GM12875 (cell line): ENCODE data around the gene TSC1.
"Not testable (repeated sequence)": the region's sequence is repeated elsewhere in the genome, so short reads cannot be mapped to it uniquely, and the experiment has no call there.

Experiments
- H3K4me3 ChIP-seq: one replicate; pipeline ENCODE4 v1.5.1; 2011; ENCODE audit warnings: low read depth, low read length, control low read depth
- CTCF ChIP-seq: IDR thresholded peaks from 2 replicates; pipeline ENCODE4 v1.5.1; 2011; ENCODE audit warnings: low read depth, mild to moderate bottlenecking, control low read depth, inconsistent platforms, low read length, moderate library complexity, borderline replicate concordance; ENCODE audit not compliant: insufficient read depth

The TSC1 gene

GRCh38 chr9:132973713-132974112 lies 29.3 kb upstream of the TSC1 start:
- TF ChIP-seq CTCF: no peak
- no peak overlapping the region for H3K4me3 ChIP-seq

GRCh38 chr9:132973166-132973565 lies 28.8 kb upstream of the TSC1 start:
- TF ChIP-seq CTCF: no peak
- H3K4me3 ChIP-seq: no peak overlapping the region

- TF ChIP-seq CTCF: no peak
- no peak overlapping the region for H3K4me3 ChIP-seq
Observed at GRCh38 chr9:132970324-132971062, 26.1 kb upstream of the TSC1 start.

- TF ChIP-seq CTCF: no peak
- H3K4me3 ChIP-seq: no peak overlapping the region
Observed at GRCh38 chr9:132969783-132970182, 25.4 kb upstream of the TSC1 start.

GRCh38 chr9:132967908-132968307 lies 23.5 kb upstream of the TSC1 start:
- not testable (repeated sequence) for H3K4me3 ChIP-seq

- TF ChIP-seq CTCF: no peak
- no peak overlapping the region for H3K4me3 ChIP-seq
Observed at GRCh38 chr9:132965478-132965877, 21.1 kb upstream of the TSC1 start.

GRCh38 chr9:132961002-132961401 lies 16.6 kb upstream of the TSC1 start:
- no peak for TF ChIP-seq CTCF
- H3K4me3 ChIP-seq: no peak overlapping the region
